ENCODE results near the gene SETBP1. TPM values are rescaled to one million over a fixed set of nuclear protein-coding genes. Genes with fewer than 3 reads are reported as not detected.

SETBP1 gene
- total and polyA plus RNA-seq, 3 donors from 2014 or later = 6.2 to 34.7 (median 33.1) TPM

GRCh38 chr18:44882163-44882868 is 201.6 kb downstream of the SETBP1 start:
- Histone ChIP-seq H3K4me3 (no peak overlapping the region), H3K36me3 (ENCODE audit: low read depth, missing control alignments) (no peaks in the 10 kb centered on the region), H3K27ac (no peak overlapping the region), H3K9me3 (no peaks in the 10 kb centered on the region), H3K4me1 (no peaks in the 10 kb centered on the region), H3K27me3 (no peaks in the 10 kb centered on the region)
- intact Hi-C loops (cut with DNase I; ENCODE audit: low total_unique reads) = no loop called here
- 88 to 89% methylated on average over 6 of the region's 6 CpGs for WGBS, 2 donors
- no peak for DNase-seq
- TF ChIP-seq POLR2A (IDR thresholded peaks at IDR 0.05) (no peak), CTCF (IDR thresholded peaks at IDR 0.05) (no peak)

GRCh38 chr18:44883671-44884070 is 203.0 kb downstream of the SETBP1 start:
- Histone ChIP-seq H3K36me3 (ENCODE audit: low read depth, missing control alignments) (no peaks in the 10 kb centered on the region), H3K27me3 (no peaks in the 10 kb centered on the region), H3K4me3 (no peak overlapping the region), H3K4me1 (no peaks in the 10 kb centered on the region), H3K9me3 (no peaks in the 10 kb centered on the region), H3K27ac (no peak overlapping the region)
- intact Hi-C loops (cut with DNase I; ENCODE audit: low total_unique reads) = no loop called here
- TF ChIP-seq CTCF (IDR thresholded peaks at IDR 0.05) (no peak), POLR2A (IDR thresholded peaks at IDR 0.05) (no peak)
- DNase-seq = no peak
- WGBS, 2 donors = 94 to 95% methylated on average over 4 of the region's 4 CpGs

GRCh38 chr18:44884431-44884830 is 203.7 kb downstream of the SETBP1 start:
- H3K4me1 ChIP-seq = no peaks in the 10 kb centered on the region
- no peak for TF ChIP-seq POLR2A (IDR thresholded peaks at IDR 0.05)
- no peak for TF ChIP-seq CTCF (IDR thresholded peaks at IDR 0.05)
- H3K4me3 ChIP-seq = no peak overlapping the region
- no peaks in the 10 kb centered on the region for H3K27me3 ChIP-seq
- intact Hi-C loops (cut with DNase I; ENCODE audit: low total_unique reads) = no loop called here
- H3K9me3 ChIP-seq = no peaks in the 10 kb centered on the region
- no peaks in the 10 kb centered on the region for H3K36me3 ChIP-seq (ENCODE audit: low read depth, missing control alignments)
- DNase-seq = no peak
- no peak overlapping the region for H3K27ac ChIP-seq

GRCh38 chr18:44885507-44885906 is 204.8 kb downstream of the SETBP1 start:
- intact Hi-C loops (cut with DNase I; ENCODE audit: low total_unique reads) = no loop called here
- Histone ChIP-seq H3K9me3 (no peaks in the 10 kb centered on the region), H3K27ac (no peak overlapping the region), H3K4me3 (no peak overlapping the region), H3K36me3 (ENCODE audit: low read depth, missing control alignments) (no peaks in the 10 kb centered on the region), H3K27me3 (no peaks in the 10 kb centered on the region), H3K4me1 (no peaks in the 10 kb centered on the region)
- no peak for DNase-seq
- TF ChIP-seq CTCF (IDR thresholded peaks at IDR 0.05) (no peak), POLR2A (IDR thresholded peaks at IDR 0.05) (no peak)
- 84 to 86% methylated on average over 4 of the region's 4 CpGs for WGBS, 2 donors

GRCh38 chr18:44887227-44887631 is 206.5 kb downstream of the SETBP1 start:
- no peak overlapping the region for H3K4me3 ChIP-seq
- no peaks in the 10 kb centered on the region for H3K36me3 ChIP-seq (ENCODE audit: low read depth, missing control alignments)
- intact Hi-C loops (cut with DNase I; ENCODE audit: low total_unique reads) = no loop called here
- H3K27ac ChIP-seq = no peak overlapping the region
- no peak for TF ChIP-seq POLR2A (IDR thresholded peaks at IDR 0.05)
- TF ChIP-seq CTCF (IDR thresholded peaks at IDR 0.05) = no peak
- no peaks in the 10 kb centered on the region for H3K4me1 ChIP-seq
- H3K9me3 ChIP-seq = no peaks in the 10 kb centered on the region
- DNase-seq = no peak
- H3K27me3 ChIP-seq = no peaks in the 10 kb centered on the region
